ENCODE data around the gene LRRC32. TPM values are rescaled to one million over a fixed set of nuclear protein-coding genes. Genes with fewer than 3 reads are reported as not detected.

LRRC32 gene
- total RNA-seq, 1 experiment from 2014 or later = 0.05 TPM

DNA sequence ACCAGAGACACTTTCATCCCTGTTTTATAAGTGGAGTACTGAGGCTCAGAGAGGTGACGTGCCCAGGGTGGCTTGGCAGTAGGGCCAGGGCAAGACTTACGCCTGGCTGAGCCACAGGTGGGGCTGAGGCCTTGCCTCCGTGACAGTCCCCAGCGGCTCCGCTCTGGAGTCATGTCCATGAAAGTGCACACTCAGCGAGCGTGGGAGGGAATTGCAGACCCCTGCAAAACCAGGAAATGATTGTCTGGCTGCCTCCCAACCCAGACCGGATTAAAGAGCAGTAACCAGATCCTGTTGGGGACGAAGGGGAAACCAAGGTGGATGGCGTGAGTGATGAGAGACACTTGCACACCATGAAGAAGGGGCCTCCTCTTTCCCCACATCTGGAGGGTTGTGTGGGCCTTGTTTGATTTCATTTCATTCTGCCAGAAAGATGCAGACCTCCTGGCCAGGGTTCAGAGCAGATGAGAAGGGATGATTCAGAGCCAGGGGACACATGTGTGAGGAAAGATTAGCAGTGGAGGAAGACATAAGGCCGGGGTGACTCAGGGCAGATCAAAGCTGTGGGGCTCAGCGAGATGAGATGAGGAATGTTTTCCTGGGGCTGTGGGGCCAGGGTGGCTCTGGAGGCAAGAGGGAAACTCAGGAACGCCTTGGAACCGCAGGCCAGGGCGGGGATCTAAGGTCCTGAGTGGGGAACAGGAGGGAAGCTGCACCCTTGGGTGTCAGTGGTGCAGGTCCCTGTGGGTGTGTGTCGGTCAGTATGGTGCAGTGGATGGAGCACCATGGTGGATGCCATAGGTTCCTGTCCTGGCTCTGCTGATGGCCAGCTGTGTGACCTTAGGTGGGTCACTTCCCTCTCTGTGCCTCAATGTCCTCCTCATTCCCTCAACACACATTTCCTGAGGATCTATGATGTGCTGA, 29.9 kb upstream of the LRRC32 start:
- DNase-seq (ENCODE audit: extremely low read depth, low read depth) = no peak

DNA sequence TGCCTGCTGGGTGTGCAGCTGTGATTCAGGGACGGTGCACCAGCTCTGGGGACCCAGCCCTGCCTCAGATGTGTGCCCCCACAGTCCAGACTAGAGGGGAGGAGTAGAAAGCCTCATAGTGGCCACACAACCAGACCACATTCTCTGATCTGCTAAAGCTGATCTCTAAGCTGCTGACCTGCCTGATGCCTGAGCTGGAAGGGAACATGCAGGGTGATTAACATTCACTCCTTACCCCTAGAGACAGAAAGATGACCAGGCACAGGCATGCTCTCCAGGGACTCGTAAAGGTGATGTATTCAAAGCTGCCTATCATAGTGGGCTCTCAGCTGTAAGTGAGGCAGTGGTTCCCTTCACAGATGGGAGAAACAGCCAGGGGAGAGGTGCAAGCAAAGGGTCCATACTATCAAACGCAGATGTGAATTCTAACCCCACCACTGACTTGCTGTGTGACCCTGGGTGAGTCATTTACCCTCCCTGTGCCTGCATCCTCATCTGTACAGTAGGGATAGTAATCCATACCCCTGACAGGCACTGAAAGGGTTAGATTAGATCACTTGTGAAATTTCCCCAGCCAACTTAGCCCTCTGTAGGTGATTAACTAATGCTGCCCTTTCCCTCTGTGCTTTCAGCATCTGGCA, 29.0 kb upstream of the LRRC32 start:
- DNase-seq (ENCODE audit: extremely low read depth, low read depth) = no peak

DNA sequence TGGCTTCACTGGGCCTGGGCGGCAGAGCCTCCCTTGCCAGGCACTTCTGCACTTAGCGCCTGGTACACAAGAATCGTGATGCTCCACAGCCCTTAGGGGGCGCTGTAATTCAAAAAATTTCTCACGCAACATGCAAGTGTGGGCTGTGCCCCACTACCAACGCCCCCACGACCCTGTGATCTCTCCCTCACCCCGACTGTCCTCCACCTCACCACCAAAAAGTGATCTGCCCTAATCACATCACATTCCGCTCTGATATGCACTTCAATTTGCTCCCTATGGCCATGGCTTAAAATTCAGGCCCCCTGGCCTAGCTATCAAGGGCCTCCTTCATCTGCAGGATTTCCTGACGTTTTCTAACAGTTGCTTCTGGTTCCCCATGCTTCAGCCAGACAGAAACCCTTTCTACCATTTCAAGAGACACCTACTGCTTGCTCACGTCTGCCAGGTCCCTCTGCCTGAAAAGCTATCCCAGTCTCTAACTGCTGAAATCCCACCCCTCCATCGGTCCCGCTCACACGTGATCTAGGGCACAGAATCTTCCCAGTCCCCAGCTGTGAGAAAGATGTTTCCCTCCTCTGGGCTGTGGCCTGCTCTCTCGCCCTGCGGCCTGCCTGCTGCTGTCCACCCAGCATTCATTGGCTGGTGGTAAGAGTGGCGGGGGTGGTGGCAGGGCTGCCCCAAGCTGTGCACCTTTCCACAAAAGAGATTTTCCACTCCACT, 27.9 kb upstream of the LRRC32 start:
- no peak for DNase-seq (ENCODE audit: extremely low read depth, low read depth)

DNA sequence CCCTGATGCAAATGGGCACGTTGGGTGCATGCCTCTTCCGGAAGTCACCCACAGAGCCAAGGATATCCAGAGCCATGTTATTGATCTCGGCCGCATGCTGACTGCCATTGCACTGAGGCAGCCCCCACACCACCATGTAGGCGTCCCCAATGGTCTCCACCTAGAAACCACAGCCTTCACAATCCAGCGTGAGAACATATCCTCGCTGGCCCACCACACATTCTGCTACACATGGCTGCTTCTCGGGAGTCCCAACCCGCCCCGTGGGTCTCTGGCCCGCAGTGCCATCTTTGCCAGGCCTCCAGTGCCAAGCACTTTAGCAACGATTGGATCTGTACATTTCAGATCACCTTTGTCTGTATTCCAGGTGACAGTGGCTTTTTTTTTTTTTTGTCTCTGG, 26.2 kb upstream of the LRRC32 start:
- DNase-seq (ENCODE audit: extremely low read depth, low read depth) = no peak

DNA sequence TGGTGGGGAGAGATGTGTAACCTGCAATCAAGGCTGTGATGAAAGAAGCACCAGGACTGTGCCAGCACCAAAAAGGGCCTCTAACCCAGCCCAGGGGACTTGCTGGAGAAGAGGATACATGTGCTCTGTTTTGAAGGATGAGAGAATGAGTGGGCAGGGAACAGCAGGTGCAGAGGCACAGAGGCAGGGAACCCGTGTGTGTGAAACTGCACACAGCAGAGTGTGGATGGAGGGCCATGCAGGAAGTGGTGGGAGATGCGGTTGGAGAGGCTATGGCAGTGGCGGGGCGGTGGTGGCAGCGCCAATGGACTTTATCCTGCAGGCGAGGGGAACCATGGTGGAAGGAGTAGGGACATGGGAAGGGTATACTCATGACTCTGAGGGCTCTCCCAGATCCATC, 25.2 kb upstream of the LRRC32 start:
- DNase-seq (ENCODE audit: extremely low read depth, low read depth) = no peak

DNA sequence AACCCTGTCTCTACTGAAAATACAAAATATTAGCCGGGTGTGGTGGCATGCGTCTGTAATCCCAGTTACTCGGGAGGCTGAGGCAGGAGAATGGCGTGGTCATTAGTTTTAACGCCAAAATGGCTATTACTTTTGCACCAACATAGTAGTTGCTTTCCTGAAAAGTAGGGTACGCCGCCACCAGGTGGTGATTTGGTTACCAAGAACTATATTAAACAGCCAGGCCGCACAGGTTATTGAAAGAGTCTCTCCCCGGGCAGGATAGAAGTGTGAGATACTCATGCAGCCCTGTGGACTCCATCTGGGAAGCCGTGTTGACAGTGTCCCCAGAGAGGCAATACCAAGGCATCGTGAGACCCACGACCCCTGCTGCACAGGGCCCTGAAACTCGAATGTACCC, 24.6 kb upstream of the LRRC32 start:
- DNase-seq (ENCODE audit: extremely low read depth, low read depth) = no peak

DNA sequence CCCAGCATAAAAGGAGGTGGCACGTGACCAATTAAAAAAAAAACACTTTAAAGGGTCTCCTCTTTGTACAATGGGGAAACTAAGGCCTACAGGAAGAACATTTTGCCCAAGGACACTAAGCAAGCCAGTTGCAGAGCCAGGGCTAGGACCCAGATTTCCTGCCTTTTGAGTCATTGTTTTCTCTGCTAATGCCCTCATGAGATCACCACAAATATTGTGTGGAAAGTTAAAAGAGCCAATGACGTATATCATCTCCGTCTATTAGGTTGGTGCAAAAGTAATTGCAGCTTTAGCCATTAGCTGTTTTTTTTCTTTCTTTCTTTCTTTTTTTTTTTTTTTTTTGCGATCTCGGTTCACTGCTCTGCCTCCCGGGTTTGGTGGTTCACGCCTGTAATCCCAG, 24.1 kb upstream of the LRRC32 start:
- no peak for DNase-seq (ENCODE audit: extremely low read depth, low read depth)

DNA sequence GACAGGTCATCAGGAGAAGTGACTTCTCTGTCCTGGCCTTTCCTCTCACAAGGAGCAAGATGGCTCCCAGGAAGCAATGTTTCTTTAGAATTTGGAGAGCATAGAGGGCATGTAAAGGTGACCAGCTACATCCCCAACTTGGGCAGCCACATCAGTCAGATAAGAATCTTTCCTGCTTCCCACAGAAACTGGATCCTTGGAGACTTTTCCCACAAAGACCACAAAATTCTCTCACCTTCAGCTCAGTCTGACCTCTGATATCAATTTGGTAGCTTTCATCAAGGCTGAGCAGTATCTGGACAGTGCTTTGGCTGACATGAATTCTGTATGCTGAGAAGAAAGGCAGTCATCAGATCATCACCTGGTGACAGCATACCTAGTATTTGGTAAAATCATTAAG, 23.3 kb upstream of the LRRC32 start:
- DNase-seq (ENCODE audit: extremely low read depth, low read depth) = no peak

DNA sequence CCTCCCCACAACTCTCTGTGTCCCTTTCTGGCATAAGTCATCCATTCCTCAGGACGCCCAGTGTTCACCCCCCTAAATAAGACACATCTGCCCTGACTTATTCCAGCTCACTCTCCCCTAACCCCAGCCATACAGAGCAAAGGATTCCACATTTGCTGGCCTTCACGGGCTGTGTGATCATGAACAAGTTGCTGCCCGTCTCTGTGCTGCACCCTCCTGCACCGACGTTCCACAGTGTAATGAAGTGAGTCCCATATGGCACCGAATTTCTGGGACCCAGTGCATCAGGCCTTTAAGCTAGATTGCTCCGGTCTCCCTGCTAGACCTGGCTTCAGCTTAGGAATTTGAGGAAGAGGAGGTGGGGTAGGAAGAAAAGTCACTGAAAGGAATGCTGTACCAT, 22.4 kb upstream of the LRRC32 start:
- DNase-seq (ENCODE audit: extremely low read depth, low read depth) = no peak

DNA sequence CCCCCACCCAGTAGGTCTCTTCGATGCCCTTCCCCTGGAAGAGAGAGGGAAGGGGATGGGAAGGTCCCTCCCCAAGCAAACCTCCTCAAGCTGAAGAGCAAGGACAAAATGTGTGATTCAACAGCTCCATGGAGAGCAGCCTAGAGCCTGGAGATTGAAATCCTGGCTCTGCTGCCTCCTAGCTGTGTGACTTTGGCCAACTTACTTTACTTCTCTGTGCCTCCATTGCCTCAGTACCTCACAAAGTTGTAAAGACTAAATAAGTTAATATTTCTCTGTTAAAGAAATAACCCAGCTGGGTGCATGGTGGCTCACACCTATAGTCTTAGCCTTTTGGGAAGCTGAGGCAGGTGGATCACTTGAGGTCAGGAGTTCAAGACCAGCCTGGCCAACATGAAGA, 21.1 kb upstream of the LRRC32 start:
- no peak for DNase-seq (ENCODE audit: extremely low read depth, low read depth)

DNA sequence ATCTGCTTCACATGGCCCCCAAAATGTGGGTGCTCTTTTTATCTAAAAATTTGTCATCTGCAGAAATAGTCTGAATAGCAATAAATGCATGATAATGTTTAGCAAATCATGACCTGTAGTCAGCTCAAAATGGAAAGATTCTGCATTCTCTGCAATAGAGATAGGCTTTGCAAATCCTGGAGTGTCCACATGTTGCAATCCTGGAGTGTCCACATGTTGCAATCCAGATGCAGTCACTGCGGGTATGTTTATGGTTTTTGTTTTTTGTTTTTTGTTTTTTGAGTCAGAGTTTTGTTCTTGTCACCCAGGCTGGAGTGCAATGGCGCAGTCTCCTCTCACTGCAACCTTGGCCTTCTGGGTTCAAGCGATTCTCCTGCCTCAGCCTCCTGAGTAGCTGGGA, 20.2 kb upstream of the LRRC32 start:
- DNase-seq (ENCODE audit: extremely low read depth, low read depth) = no peak

DNA sequence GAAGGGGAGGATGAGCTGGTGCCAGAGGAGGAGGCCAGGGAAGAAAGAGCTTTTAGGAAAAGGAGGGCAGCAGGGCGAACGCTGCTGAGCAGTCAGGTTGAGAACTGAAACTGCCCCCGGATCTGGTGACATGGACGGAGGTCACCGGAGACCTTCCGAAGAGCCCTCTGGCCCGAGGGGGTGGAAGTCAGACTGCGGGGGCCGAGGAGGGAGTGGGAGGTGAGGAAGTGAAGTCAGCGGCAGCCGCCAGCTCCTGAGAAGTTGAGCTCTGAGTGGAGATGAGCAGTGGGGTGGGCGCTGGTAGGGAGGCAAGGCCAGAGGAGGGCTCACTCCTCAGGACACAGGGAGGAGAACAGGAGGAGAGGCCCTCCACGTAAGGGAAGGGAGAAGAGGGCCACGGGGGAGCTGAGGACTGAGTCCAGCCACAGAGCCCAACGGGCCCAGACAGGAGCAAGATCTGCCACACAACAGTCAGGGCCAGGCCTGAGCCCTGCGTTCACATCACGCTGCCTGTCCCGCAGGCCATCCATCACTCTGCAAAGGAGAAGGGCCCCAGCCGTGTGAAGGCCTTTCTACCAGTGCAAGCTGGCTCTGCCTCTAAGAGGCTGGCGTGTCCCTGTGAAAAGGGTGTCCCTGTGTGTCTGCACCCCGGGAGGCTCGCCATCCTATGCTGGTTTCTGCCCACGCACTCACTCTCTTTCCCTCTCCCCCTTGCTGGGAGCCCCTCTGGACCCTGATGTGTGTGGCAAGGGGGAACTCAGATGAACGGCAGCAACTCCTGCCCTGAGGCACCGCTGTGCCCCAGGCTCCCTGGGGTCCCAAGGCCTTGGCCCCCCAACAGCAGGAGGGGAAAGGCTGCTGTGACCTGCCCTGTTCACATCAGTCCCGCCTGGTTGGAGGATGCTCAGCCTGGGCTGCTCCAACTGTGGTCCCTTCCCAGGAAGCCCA, 19.0 kb upstream of the LRRC32 start:
- no peak for DNase-seq (ENCODE audit: extremely low read depth, low read depth)

DNA sequence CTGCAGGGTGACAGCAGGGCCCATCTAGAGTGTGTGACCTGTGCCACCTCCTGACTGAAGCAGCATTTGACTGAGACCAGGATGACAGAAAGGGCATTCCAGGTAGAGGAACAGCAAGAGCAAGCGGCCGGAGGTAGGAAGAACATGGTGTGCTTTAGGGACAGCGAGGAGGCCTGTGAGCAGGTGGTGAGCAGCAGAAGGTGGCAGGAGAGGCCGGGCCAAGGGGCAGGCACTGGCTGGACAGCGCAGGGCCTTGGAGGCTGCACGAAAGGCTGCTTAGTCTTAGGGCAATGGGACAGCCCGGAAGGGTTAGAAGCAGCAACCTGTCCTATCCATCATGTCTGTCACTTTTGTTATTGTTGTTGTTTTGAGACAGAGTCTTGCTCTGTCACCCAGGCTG, 17.6 kb upstream of the LRRC32 start:
- no peak for DNase-seq (ENCODE audit: extremely low read depth, low read depth)

DNA sequence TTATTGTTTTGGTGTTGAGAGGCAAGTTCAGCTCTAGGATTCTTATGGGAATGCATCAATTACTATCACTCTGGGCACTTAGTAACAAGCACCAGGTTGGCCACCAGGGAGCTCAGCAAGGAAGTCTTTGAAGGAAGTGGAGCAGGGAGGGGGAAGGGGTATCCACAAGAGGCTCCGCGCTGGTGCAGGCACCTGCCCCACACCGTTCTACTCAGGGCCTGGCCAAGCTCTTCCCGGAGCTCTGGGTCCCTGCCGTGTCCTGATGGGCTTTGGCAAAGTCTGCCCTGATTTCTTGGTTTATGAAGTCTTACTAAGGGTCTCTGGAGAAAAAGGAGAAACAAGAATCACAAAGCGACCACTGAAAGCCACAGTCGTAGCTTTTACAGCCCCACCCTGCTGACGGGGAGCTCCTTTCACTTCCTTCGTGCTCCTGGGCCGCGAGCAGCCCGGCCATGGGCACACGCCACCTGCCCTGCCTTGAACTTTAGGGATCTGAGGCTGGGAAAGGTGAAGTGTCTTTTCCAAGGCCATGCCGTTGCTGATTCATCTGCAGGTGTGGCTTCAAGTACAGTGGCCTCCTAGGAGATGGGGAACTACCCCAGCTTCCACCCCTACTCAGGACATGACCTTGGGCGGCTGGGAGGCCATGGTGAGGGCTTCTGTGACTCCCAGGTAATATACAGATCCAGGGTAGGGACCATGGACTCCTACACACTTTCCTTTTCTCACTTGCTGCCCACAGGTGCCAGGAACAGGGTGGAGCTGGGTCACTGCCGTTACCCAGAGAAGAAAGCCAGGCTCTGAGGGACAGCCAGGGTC, 15.9 kb upstream of the LRRC32 start:
- no peak for DNase-seq (ENCODE audit: extremely low read depth, low read depth)

DNA sequence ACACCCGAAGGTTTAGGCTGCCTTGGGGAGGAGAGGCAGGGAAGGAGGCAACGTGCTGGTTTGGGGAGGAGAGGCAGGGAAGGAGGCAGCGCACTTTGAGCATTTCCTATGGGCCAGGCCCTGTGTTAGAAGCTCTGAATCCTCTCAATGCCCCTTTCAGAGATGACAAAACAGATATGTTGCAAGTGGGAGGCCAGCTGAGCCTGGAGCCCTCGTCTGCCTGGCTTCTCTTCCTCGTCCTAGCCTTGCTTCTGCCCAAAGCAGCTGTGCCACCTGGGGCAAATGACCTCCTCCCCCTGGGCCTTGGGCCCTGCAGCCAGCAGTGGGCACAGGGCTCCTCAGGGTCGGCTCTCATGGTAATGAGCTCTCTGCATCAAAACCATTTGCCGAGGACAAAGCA, 15.3 kb upstream of the LRRC32 start:
- DNase-seq (ENCODE audit: extremely low read depth, low read depth) = no peak

DNA sequence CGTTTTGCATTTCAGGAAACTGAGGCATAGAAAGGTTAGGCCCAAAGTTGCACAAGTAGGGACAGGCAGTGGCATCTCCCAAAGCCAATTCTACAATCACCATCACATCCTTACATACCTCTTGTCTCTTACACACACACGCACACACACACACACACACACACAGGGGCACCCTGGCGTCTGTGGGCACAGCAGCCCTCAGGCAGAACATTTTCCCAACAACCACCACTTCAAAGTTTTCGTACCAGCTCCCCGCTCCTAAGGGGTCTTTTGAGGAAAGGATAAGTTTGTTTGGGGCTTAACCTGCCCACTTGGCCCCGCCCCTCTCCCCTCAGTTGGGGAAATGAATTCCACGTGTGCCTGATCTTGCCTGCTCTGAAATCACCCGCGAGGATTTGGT, 14.7 kb upstream of the LRRC32 start:
- no peak for DNase-seq (ENCODE audit: extremely low read depth, low read depth)

DNA sequence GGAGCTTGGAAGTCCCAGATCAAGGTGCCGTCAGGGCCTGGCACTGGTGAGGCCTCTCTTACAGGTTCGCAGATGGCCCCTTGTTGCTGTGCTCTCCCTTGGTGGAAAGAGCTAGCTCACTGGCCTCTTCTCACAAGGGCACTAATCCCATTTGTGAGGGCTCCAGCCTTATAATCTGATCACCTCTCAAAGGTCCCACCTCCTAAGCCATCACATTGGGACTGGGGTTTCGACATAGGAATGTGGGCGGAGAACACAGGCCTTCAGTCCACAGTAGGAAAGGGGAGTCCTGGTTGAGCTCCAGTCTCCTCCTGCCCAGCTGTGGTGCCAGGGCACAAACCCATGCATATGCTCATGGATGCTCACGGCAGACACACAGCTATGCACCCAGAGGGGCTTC, 14.0 kb upstream of the LRRC32 start:
- DNase-seq (ENCODE audit: extremely low read depth, low read depth) = no peak

DNA sequence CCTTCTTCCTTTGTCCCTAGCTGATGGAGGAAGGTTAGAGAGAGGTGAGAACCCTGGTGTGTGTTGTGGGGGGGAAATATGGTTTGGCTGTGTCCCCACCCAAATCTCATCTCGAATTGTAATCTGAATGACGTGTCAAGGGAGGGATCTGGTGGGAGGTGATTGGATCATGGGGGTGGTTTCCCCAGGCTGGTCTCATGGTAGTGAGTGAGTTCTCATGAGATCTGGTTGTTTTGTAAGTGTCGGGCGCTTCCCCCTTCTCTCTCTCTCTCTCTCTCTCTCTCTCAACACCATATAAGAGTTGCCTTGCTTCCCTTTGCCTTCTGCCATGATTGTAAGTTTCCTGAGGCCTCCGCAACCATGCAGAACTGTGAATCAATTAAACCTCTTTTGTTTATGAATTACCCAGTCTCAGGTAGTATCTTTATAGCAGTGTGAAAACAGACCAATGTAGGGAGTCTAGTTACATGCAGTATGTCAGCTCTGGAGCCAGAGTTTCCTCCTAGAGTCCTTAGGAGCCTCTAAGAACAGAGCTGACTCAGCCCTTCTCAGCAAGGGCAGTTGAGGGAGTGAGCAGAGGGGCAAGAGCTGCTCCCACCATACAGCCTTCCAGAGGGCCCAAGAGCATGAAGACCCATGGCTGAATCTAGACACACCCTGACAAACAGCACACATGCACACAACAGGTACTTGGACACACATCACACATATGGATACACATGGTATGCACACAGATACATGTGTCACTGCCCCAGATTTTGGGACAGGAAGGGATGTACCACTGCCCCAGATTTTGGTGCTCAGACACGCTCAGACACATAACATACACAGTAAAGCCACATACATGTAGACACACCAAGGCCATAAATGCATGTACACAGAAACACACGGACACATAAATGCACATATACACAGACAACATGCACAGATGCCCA, 12.9 kb upstream of the LRRC32 start:
- no peak for DNase-seq (ENCODE audit: extremely low read depth, low read depth)

DNA sequence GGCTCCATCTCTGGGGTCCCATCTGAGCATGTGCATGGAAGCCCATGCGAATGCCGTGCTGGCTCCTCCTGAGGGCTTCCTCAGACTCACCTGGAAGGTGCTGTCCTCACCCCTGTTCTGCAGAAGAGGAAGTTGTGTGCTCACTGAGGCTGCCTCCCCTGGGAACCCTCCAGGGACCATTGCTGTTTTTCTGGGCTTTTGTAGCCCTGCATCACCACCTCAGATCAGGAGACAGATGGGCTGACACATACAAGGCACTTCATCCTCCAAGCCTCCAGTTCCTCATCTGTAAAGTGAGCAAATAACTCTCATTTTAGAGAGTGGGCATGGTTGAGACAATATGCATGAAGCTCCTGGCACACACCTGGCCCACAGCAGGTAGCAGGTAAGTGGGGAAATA, 12.1 kb upstream of the LRRC32 start:
- DNase-seq (ENCODE audit: extremely low read depth, low read depth) = no peak
